ENCODE data around the gene OCIAD1.
"Not testable (repeated sequence)": the region's sequence is repeated elsewhere in the genome, so short reads cannot be mapped to it uniquely, and the experiment has no call there.

The OCIAD1 gene

GRCh38 chr4:48889750-48890149, 58.9 kb downstream of the OCIAD1 start:
- DNase-seq, result not testable (repeated sequence)

- no peak for DNase-seq
Measured at GRCh38 chr4:48891028-48891619, 60.2 kb downstream of the OCIAD1 start.

GRCh38 chr4:48896845-48897244, 66.0 kb downstream of the OCIAD1 start:
- peak in 6 of 51 donors; percentile 3 to 34 (median 18) for DNase-seq

- DNase-seq, result no peak
Measured at GRCh38 chr4:48898733-48899431, 68.0 kb downstream of the OCIAD1 start.

- DNase-seq, result no peak
Measured at GRCh38 chr4:48899432-48899749, 68.5 kb downstream of the OCIAD1 start.

GRCh38 chr4:48899950-48900349, 69.1 kb downstream of the OCIAD1 start:
- DNase-seq, result peak in 5 of 51 donors; percentile 3 to 45 (median 5)

- no peak for DNase-seq
Measured at GRCh38 chr4:48901196-48901595, 70.3 kb downstream of the OCIAD1 start.

- DNase-seq, result no peak
Measured at GRCh38 chr4:48902266-48902665, 71.4 kb downstream of the OCIAD1 start.

GRCh38 chr4:48904101-48904500, 73.2 kb downstream of the OCIAD1 start:
- DNase-seq, result no peak

GRCh38 chr4:48904541-48905142, 73.8 kb downstream of the OCIAD1 start:
- no peak for DNase-seq

- DNase-seq, result no peak
Measured at GRCh38 chr4:48905363-48906015, 74.6 kb downstream of the OCIAD1 start.

GRCh38 chr4:48906206-48907173, 75.6 kb downstream of the OCIAD1 start, which contains the start of gene OCIAD2:
Gene OCIAD2, minus strand, starts transcription at chr4:48906774. Its CDS starts 2,225 bp downstream, at chr4:48904549.
- peak in 23 of 51 donors; percentile 6 to 44 (median 21) for DNase-seq

- no peak for DNase-seq
Measured at GRCh38 chr4:48907706-48908477, 77.0 kb downstream of the OCIAD1 start.

GRCh38 chr4:48908687-48909086, 77.8 kb downstream of the OCIAD1 start:
- no peak for DNase-seq

GRCh38 chr4:48909697-48910096, 78.8 kb downstream of the OCIAD1 start:
- DNase-seq, result peak in 6 of 51 donors; percentile 3 to 60 (median 18)

- DNase-seq, result no peak
Measured at GRCh38 chr4:48910511-48910910, 79.6 kb downstream of the OCIAD1 start.

All from hypothalamus (tissue), 51 donors.